CD4-positive, alpha-beta T cell treated with Interleukin-17A for 4 hours (primary cell): ENCODE data around the gene KIF4B.

ENCODE experiments used
- DNase-seq: peaks from one replicate; pipeline ENCODE4 v3.0.0-alpha.2; 2020; ENCODE audit warnings: mixed read lengths

KIF4B gene

GRCh38 chr5:155064580-155064979, 51.0 kb downstream of the KIF4B start:
- no peak for DNase-seq

GRCh38 chr5:155066886-155067595, 53.5 kb downstream of the KIF4B start:
- no peak for DNase-seq
